SK-N-SH treated with all-trans-retinoic acid at 6 μM for 48 hours (cell line): ENCODE results near the gene C11orf21.
"Not testable (repeated sequence)": the region's sequence is repeated elsewhere in the genome, so short reads cannot be mapped to it uniquely, and the experiment has no call there.

Source experiments
- ATAC-seq: fragments of 200-7000 bp; cut with Tn5 transposase; 3 replicates; pipeline ENCODE4 v1.9.1; 2020; ENCODE audit warnings: mild to moderate bottlenecking, moderate library complexity
- ARNTL ChIP-seq: fragments of 450-650 bp; formaldehyde crosslinking; IDR thresholded peaks from 2 replicates; pipeline ENCODE4 v1.5.0; 2020; ENCODE audit warnings: low read depth, mild to moderate bottlenecking, moderate library complexity, borderline replicate concordance
- BACH2 ChIP-seq: fragments of 250-450 bp; sonication (Bioruptor Pico); IDR thresholded peaks from 2 replicates; pipeline ENCODE4 v1.9.0; 2021; ENCODE audit warnings: mild to moderate bottlenecking, borderline replicate concordance
- CSDC2 ChIP-seq: fragments of 250-450 bp; sonication (Bioruptor Pico); IDR thresholded peaks from 2 replicates; pipeline ENCODE4 v1.5.0; 2020; ENCODE audit warnings: mild to moderate bottlenecking, moderate library complexity
- GLIS3 ChIP-seq: fragments of 250-450 bp; sonication (Bioruptor Pico); IDR thresholded peaks from 2 replicates; pipeline ENCODE4 v1.5.0; 2020; ENCODE audit warnings: mild to moderate bottlenecking, moderate library complexity
- ISL1 ChIP-seq: fragments of 250-450 bp; sonication (Bioruptor Pico); IDR thresholded peaks from 2 replicates; pipeline ENCODE4 v2.1.2; 2022; ENCODE audit warnings: mild to moderate bottlenecking, moderate library complexity
- OSR1 ChIP-seq: fragments of 250-450 bp; sonication (Bioruptor Pico); IDR thresholded peaks from 2 replicates; pipeline ENCODE4 v1.8.0; 2022; ENCODE audit warnings: moderate library complexity, mild to moderate bottlenecking, inconsistent platforms
- POU6F1 ChIP-seq: fragments of 250-450 bp; sonication (Bioruptor Pico); IDR thresholded peaks from 2 replicates; pipeline ENCODE4 v1.8.0; 2021; ENCODE audit warnings: low read depth, mild to moderate bottlenecking, moderate library complexity, borderline replicate concordance
- RARB ChIP-seq: fragments of 250-450 bp; sonication (Bioruptor Pico); IDR thresholded peaks from 2 replicates; pipeline ENCODE4 v1.8.0; 2021; ENCODE audit warnings: mild to moderate bottlenecking, moderate library complexity
- TCF4 ChIP-seq: fragments of 250-450 bp; sonication (Bioruptor Pico); IDR thresholded peaks from 2 replicates; pipeline ENCODE4 v1.8.0; 2021; ENCODE audit warnings: mild to moderate bottlenecking, moderate library complexity, borderline replicate concordance
- TOX ChIP-seq: fragments of 250-450 bp; sonication (Bioruptor Pico); IDR thresholded peaks from 2 replicates; pipeline ENCODE4 v1.8.0; 2021; ENCODE audit warnings: mild to moderate bottlenecking, moderate library complexity, borderline replicate concordance
- ZC3H10 ChIP-seq: fragments of 250-450 bp; sonication (Bioruptor Pico); IDR thresholded peaks from 2 replicates; pipeline ENCODE4 v1.5.1; 2021; ENCODE audit warnings: mild to moderate bottlenecking, moderate library complexity
- ZFP3 ChIP-seq: fragments of 250-450 bp; sonication (Bioruptor Pico); IDR thresholded peaks from 2 replicates; pipeline ENCODE4 v1.5.0; 2020; ENCODE audit warnings: mild to moderate bottlenecking, moderate library complexity
- ZFP30 ChIP-seq: fragments of 450-650 bp; formaldehyde crosslinking; IDR thresholded peaks from 2 replicates; pipeline ENCODE4 v1.5.0; 2022; ENCODE audit warnings: mild to moderate bottlenecking, moderate library complexity
- ZNF565 ChIP-seq: fragments of 450-650 bp; formaldehyde crosslinking; conservative IDR thresholded peaks from 2 replicates; pipeline ENCODE4 v1.5.0; 2020; ENCODE audit warnings: low read depth, mild to moderate bottlenecking, moderate library complexity
- TF ChIP-seq, protein P1 (sequence below): fragments of 250-450 bp; sonication (Bioruptor Pico); IDR thresholded peaks from 2 replicates; pipeline ENCODE4 v1.5.1; 2021; ENCODE audit warnings: mild to moderate bottlenecking, moderate library complexity
- TF ChIP-seq, protein P2 (sequence below): fragments of 250-450 bp; sonication (Bioruptor Pico); IDR thresholded peaks from 2 replicates; pipeline ENCODE4 v1.8.0; 2020; ENCODE audit warnings: mild to moderate bottlenecking, moderate library complexity, borderline replicate concordance
- TF ChIP-seq, protein P3 (sequence below): fragments of 250-450 bp; sonication (Bioruptor Pico); IDR thresholded peaks from 2 replicates; pipeline ENCODE4 v1.5.0; 2020; ENCODE audit warnings: mild to moderate bottlenecking, moderate library complexity
- TF ChIP-seq, protein P4 (sequence below): fragments of 250-450 bp; sonication (Bioruptor Pico); IDR thresholded peaks from 2 replicates; pipeline ENCODE4 v1.5.1; 2020; ENCODE audit warnings: low read depth, mild to moderate bottlenecking, moderate library complexity

C11orf21 gene

DNA sequence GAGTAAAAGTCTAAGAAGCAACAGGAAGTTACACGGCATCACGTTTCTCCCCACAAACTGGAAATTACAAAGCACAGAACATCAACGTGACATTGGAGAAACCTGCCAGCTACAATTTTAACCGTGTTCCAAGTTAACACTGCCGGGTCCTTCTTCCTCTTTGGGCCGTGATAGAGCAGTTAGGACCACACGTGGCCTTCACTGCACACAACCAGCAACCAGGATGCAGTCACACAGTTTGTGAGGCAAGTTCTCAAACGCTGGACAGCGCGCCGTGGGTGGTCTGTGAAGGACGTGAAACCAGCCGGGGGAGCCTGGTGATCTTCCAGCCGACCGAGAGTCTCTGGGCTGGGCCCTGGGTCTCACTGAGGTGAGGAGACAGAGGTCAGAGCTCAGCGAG lies 14.6 kb downstream of the C11orf21 start (continued):
- TF ChIP-seq, protein P1, sequence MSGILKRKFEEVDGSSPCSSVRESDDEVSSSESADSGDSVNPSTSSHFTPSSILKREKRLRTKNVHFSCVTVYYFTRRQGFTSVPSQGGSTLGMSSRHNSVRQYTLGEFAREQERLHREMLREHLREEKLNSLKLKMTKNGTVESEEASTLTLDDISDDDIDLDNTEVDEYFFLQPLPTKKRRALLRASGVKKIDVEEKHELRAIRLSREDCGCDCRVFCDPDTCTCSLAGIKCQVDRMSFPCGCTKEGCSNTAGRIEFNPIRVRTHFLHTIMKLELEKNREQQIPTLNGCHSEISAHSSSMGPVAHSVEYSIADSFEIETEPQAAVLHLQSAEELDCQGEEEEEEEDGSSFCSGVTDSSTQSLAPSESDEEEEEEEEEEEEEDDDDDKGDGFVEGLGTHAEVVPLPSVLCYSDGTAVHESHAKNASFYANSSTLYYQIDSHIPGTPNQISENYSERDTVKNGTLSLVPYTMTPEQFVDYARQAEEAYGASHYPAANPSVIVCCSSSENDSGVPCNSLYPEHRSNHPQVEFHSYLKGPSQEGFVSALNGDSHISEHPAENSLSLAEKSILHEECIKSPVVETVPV (CRISPR knock-in tag), result no peak
- TF ChIP-seq TCF4 (CRISPR knock-in tag) (no peak), TOX (no peak), ISL1 (CRISPR knock-in tag) (no peak), ZC3H10 (CRISPR knock-in tag) (no peak), ARNTL (CRISPR knock-in tag) (no peak), OSR1 (no peak), RARB (CRISPR knock-in tag) (no peak), CSDC2 (CRISPR knock-in tag) (no peak), ZNF565 (CRISPR knock-in tag) (no peak), BACH2 (no peak)
- TF ChIP-seq, protein P2, sequence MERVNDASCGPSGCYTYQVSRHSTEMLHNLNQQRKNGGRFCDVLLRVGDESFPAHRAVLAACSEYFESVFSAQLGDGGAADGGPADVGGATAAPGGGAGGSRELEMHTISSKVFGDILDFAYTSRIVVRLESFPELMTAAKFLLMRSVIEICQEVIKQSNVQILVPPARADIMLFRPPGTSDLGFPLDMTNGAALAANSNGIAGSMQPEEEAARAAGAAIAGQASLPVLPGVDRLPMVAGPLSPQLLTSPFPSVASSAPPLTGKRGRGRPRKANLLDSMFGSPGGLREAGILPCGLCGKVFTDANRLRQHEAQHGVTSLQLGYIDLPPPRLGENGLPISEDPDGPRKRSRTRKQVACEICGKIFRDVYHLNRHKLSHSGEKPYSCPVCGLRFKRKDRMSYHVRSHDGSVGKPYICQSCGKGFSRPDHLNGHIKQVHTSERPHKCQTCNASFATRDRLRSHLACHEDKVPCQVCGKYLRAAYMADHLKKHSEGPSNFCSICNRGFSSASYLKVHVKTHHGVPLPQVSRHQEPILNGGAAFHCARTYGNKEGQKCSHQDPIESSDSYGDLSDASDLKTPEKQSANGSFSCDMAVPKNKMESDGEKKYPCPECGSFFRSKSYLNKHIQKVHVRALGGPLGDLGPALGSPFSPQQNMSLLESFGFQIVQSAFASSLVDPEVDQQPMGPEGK (CRISPR knock-in tag), result no peak
- TF ChIP-seq, all 23 proteins: peak for 0

DNA sequence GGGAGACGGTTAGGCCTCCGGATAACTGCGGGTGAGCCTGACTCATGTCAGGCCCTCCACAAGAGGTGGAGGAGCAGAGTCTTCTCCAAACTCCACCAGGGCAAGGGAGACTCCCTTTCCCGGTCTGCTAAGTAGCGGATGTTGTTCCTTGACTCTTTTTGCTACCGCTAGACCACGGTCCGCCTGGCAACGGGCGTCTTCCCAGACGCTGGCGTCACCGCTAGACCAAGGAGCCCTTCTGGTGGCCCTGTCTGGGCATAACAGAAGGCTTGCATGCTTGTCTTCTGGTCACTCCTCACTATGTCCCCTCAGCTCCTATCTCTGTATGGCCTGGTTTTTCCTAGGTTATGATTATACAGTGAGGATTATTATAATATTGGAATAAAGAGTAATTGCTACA lies 15.4 kb downstream of the C11orf21 start:
- ATAC-seq, result not testable (repeated sequence)

DNA sequence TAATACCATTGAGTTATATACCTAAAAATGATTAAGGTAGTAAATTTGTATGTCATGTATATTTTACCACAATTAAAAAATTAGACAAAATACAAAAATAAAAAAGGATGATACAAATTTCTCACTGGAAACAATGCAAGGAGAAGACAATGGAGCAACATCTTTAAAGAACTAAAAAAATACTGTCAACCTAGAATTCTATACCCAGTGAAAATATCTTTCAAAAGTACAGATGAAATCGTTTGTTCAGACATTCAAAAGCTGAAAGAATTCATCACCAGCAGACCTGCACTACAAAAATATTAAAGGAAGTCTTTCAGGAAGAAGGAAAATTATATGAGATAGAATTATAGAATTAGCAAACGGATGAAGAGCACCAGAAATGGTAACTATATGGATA lies 21.5 kb downstream of the C11orf21 start:
- TF ChIP-seq, protein P1 (CRISPR knock-in tag), result no peak
- TF ChIP-seq, protein P2 (CRISPR knock-in tag), result no peak
- TF ChIP-seq CSDC2 (CRISPR knock-in tag) (no peak), ZFP30 (no peak), ZFP3 (no peak), POU6F1 (CRISPR knock-in tag) (no peak), ZNF565 (CRISPR knock-in tag) (no peak), GLIS3 (CRISPR knock-in tag) (no peak)
- TF ChIP-seq, protein P3, sequence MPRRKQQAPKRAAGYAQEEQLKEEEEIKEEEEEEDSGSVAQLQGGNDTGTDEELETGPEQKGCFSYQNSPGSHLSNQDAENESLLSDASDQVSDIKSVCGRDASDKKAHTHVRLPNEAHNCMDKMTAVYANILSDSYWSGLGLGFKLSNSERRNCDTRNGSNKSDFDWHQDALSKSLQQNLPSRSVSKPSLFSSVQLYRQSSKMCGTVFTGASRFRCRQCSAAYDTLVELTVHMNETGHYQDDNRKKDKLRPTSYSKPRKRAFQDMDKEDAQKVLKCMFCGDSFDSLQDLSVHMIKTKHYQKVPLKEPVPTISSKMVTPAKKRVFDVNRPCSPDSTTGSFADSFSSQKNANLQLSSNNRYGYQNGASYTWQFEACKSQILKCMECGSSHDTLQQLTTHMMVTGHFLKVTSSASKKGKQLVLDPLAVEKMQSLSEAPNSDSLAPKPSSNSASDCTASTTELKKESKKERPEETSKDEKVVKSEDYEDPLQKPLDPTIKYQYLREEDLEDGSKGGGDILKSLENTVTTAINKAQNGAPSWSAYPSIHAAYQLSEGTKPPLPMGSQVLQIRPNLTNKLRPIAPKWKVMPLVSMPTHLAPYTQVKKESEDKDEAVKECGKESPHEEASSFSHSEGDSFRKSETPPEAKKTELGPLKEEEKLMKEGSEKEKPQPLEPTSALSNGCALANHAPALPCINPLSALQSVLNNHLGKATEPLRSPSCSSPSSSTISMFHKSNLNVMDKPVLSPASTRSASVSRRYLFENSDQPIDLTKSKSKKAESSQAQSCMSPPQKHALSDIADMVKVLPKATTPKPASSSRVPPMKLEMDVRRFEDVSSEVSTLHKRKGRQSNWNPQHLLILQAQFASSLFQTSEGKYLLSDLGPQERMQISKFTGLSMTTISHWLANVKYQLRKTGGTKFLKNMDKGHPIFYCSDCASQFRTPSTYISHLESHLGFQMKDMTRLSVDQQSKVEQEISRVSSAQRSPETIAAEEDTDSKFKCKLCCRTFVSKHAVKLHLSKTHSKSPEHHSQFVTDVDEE (CRISPR knock-in tag), result no peak
- TF ChIP-seq, protein P4, sequence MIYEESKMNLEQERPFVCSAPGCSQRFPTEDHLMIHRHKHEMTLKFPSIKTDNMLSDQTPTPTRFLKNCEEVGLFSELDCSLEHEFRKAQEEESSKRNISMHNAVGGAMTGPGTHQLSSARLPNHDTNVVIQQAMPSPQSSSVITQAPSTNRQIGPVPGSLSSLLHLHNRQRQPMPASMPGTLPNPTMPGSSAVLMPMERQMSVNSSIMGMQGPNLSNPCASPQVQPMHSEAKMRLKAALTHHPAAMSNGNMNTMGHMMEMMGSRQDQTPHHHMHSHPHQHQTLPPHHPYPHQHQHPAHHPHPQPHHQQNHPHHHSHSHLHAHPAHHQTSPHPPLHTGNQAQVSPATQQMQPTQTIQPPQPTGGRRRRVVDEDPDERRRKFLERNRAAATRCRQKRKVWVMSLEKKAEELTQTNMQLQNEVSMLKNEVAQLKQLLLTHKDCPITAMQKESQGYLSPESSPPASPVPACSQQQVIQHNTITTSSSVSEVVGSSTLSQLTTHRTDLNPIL (CRISPR knock-in tag), result no peak
- TF ChIP-seq, all 23 proteins: peak for 0
- no peak for ATAC-seq
